ENCODE measurements around the gene MRI1.

Gene MRI1

DNA sequence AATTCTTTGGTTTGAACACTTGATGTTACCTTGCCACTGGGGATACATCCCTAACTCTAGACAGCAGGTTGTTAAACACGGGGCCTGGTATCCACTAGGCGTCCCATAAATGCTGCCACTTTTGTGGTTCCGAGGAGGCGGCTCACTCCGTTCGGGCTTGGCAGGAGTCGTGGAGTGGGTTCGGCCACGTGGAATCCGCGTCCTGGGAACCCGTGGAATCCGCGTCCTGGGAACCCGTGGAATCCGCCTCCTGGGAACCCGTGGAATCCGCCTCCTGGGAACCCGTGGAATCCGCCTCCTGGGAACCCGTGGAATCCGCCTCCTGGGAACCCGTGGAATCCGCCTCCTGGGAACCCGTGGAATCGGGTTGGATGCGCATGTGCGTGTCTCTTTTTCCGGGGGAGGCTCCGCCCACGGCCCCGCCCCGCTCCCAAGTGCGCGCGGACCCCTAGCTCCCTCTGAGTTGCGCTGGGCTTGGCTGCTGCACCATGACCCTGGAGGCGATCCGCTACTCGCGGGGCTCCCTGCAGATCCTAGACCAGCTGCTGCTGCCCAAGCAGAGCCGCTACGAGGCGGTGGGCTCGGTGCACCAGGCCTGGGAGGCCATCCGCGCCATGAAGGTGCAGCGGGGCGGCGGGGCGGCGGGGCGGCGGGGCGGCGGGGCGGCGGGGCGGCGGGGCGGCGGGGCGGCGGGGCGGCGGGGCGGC, at the start of gene MRI1:
Gene MRI1, plus strand, starts transcription at position 422 of the 707 bp plus-strand sequence. Its CDS starts 67 bp downstream, at position 489.
- DNase-seq (ENCODE audit: low read depth), result peak; percentile 31

DNA sequence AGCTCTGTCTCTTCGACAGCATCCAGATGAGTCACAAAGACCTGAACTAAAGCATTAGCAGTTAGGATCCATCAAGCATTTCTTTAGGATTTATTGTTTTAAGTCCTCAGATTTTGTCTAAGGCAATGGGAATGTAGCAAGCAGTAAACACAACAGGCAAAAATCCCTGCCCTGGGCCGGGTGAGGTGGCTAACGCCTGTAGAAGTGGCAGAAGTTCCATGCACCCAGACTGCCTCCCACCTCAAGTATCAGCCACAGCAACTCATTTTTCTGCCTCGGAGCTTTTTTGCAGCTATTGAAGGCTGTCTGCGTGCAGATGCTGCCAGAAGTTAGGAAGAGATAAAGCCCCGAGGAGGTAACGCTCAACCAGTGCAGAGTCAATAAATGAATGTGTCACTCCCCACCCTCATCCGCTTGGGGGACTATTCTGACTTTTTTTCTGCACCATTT, 47.1 kb upstream of the MRI1 start:
- no peak for DNase-seq (ENCODE audit: low read depth)

DNA sequence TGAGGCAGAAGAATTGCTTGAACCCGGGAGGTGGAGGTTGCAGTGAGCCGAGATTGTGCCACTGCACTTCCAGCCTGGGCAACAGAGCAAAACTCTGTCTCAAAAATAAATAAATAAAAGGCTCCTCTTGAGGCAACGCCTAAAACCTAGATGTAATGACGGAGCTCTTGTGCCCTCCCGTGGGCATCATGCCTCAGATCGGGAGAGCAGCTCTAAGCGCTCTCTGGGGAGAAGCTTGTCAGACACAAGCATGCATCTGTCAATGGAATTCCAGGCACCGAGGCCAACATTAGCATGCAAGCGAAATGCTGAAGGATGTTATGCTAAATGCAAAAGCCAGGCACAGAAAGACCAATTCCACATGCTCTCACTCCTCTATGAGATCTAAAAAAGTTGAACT, 45.6 kb upstream of the MRI1 start:
- DNase-seq (ENCODE audit: low read depth), result peak; percentile 83

DNA sequence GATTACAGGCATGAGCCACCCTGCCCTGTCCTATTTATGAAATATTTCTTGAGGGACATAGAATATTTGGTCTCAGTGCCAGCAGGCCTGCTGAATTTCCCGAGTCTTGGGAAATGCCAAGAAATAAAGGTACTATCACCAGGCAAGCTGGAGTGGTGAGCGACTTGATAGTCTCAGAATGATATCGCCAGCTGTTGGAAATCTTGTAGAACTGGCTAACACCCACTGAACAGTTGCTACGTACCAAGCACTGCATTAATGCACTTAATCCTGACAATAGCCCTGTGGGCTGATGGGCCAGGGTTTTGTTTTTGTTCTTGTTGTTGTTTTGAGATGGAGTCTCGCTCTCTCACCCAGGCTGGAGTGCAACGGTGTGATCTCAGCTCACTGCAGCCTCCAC, 42.2 kb upstream of the MRI1 start:
- no peak for DNase-seq (ENCODE audit: low read depth)

DNA sequence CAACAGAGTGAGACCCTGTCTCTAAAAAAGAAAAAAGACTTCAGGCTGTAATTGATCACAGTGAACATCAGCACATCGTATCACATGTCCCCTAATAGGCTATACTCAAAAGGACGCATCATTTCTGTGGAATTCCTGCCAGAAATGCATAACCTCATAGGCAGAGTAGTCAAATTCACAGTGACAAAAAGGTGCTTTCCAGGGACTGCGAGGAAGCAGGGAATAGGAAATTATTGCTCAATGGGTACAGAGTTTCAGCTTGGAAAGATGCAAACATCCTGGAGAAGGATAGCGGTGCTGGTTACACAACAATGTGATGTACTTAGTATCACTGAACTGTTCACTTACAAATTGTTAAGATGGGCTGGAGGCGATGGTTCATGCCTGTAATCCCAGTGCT, 41.1 kb upstream of the MRI1 start:
- DNase-seq (ENCODE audit: low read depth), result no peak

DNA sequence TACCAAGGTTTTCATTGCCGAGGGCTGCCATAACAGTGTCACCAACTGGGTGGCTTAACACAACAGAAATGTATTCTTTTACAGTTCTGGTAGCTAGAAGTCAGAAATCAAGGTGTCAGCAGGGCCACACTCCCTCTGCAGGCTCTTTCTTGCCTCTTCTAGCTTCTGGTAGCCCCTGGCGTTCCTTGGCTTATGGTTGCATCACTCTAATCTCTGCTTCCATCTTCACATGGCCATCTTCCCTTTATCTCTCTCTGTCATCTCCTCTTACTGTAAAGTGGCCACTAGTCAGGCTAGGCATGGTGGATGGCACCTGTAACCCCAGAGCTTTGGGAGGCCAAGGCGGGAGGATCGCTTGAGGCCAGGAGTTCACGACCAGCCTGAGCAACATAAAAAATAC, 38.0 kb upstream of the MRI1 start:
- no peak for DNase-seq (ENCODE audit: low read depth)

DNA sequence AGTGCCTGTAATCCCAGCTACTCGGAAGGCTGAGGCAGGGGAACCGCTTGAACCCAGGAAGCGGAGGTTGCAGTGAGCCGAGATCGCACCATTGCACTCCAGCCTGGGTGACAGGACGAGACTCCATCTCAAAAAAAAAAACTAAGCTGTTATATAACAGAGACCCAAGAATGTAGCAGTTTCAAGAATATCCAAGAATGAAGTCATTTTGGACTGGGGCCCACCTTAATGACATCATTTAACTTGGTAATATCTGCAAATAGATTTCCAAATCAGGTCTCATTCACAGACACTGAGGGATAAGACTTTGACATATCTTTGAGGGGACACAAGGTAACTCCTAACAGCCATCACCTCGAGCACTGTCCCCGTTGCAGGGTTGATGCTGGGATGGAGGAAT, 36.5 kb upstream of the MRI1 start:
- DNase-seq (ENCODE audit: low read depth), result peak; percentile 75

DNA sequence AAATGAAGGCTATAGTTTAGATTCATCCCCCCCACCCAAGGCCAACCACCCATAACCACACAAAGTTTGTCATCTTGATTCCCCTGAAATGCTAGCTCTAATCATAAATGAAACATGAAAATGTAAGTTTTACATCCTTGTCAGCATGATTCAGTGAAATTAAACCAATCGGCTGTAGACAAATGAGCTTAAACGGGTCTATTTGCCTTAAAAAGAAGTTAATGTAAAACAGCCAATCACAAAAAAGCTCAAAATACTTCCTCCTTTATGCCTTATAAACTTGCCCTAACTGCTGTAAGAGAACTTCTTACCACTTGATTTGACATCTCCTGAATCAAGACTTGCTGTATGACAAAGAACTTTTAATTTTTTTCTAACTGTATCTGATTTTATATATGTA, 34.5 kb upstream of the MRI1 start:
- no peak for DNase-seq (ENCODE audit: low read depth)

DNA sequence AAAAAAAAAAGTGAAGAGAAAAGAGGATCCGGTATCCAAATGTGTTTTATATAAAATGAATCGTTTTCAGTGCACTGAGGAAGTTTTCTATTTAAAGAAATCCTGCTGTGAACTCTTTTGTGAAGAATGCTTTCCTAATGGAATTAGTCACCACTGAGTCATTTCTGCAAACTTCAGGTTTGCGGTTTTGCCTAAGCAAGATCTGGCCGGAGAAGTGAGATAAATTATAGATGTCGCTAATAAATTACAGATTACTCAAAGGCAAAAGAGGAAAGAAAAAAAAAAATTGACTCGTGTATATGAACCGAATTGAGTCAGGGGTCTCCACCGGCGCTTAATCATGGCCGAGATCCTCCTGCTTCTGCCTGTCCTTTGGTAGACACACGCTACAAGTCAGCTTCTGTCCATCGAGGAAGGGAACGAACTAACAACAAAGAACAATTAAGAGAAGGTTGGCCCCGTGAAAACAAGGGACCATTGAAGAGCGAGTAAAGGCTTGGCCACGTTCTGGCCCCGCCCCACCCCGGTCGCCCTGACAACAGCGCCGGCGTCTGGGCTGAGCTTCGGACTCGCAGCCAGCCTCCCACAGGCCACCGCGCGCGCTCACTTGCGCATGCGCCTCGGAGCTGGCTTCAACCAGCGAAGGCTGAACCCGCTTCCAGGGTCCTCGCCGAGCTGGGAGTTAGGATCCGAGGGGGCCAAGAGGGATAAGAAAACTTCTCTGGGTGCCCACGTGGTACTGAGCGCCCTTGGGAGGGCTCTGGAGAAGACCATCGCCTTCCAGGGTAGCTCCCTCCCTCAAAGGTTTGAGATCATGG, 33.0 kb upstream of the MRI1 start:
- DNase-seq (ENCODE audit: low read depth), result peak; percentile 96

DNA sequence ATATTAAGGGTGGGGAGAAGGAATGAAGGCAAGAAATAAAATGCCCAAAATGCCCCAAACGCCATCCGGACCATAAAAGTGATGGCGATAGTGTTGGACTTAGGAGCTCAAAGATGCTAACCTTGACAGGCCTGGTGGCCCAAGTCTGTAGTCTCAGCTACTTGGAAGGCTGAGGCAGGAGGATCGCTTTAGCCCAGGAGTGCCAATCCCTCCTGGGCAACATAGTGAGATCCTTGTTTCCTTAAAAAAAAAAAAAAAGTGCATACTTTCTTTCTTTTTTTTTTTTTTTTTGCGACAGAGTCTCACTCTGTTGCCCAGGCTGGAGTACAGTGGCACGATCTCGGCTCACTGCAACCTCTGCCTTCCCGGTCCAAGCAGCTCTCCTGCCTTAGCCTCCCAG, 32.0 kb upstream of the MRI1 start:
- no peak for DNase-seq (ENCODE audit: low read depth)

DNA sequence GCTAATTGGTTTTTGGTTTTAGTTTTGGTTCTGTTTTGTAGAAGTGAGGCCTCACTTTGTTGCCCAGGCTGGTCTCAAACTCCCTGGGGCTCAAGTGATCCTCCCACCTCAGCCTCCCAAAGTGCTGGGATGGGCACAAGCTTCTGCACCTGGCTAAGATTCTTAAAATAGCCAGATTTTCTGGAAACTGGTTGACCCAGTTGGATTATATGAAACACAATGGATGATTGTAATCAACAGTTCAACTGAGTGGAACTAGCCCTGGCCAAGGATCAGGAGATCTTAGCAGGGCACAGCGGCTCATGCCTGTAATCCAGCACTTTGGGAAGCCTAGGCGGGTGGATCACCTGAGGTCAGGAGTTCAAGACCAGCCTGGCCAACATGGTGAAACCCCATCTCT, 29.6 kb upstream of the MRI1 start:
- DNase-seq (ENCODE audit: low read depth), result no peak

DNA sequence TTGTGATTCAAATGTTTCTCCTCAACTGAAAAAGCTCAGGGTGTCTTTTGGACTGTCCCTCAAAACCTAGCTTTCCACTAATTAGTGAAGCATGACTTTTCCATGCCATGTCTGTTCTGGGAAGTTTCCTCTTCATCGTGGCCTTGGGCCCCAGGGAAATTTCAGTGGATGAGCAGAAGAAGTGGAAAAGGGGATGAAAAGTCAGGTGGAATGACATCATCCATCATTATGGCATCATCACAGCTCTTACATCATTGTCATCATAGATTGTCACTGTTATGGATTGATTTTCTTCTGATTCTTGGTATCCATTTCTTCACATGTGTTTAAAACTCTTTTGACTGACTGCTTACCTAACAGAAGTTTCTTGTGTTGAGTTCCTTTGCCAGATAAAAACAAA, 26.2 kb upstream of the MRI1 start:
- DNase-seq (ENCODE audit: low read depth), result no peak

DNA sequence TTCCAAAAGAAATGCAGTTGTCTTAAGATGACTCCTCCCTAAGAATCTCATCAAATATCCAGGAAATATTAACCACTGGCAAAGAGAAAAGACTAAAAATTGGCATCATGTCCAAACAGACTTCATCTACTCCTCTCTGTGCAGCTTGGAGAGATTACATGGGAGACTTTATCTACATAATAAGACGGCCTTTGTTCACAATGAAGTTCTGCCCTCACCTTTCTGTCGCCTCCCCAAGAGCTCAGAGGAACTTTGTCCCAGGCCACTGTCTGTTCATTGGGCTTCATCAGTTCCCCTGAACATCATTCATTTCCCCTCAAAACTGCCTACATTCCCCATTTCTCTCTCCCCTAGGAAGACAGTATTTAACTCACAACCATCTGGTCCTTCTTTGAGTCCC, 22.4 kb upstream of the MRI1 start:
- DNase-seq (ENCODE audit: low read depth), result no peak

DNA sequence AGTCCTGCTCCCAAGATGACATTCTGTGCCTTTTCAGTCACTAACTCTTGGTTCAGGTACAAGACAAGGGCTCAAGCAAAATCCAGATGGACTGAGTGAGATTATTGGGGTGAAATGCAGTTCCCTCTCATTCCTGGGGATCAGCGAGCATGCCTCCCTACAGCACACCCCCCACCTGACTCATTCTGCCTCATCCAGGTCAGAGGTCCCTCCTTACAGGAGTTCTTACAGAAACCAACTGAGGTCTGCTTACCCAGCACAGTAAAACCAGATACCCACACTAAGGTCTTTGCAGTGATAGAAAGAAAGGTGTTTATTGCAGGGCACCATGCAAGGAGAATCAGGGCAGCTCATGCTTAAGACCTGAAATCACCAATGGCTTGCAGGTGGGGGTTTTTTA, 21.6 kb upstream of the MRI1 start:
- no peak for DNase-seq (ENCODE audit: low read depth)

DNA sequence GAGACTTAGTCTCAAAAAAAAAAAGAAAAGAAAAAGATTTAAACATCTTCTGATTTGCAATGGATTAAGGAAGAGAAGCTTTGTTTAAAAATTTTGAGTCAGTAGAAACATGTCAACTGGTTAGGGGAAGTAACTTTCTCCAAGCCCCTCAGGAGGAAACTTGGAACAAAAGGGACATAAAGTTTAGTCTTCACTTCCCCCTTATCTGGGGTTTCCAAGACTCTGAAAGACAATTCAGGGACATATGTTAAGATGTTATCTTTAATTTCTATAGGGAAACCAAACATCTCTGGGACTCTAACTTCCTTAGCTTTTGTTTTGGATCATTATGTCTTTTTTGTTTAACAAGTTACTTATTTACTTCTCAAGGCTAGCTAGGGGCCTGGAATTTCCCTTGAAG, 20.1 kb upstream of the MRI1 start:
- no peak for DNase-seq (ENCODE audit: low read depth)

DNA sequence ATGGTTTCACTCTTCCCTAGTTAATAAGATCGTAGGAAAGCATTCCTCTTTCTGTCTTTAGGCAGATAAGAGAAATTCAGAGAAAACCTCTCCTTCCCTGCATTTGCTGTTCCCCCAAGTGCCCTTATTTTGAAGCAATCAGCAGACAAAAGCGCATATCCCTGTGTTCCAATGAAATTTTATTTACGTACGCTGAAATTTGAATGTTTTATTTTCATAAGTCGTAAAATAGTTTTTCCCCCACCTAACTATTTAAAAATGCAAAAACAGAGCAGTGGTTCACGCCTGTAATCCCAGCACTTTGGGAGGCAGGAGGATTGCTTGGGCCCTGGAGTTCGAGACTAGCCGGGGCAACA, 17.2 kb upstream of the MRI1 start:
- no peak for DNase-seq (ENCODE audit: low read depth)

DNA sequence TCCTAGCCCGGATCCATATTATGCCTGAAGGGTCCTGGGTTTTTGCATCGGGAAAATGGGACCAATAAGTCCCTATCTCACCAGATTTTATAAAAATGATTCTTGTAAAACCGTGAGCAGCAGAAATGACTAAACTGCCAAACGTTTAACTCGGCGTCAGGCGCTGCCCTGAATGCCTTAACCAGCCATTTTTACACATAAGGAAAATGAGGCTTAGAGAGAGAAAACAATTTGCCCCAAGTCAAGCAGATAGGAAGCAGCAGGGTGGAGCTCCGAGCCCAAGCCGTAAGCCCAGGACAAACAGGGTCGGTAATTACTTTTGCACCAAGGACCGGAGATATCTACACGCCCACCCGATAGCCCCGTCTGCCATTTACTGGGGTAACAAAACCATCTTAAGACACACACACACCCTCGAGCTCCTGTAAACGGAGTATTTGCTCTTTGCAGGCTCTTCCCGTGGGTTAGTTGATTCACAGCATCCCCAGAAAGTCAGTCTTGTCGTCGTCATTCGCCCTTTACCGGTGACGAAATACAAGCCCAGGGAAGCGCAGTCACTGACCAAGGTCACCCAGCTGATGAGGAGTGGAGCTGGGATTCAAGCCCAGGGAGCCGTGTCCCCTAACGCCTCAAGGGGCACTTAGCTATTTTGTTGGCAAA, 16.0 kb upstream of the MRI1 start:
- peak; percentile 43 for DNase-seq (ENCODE audit: low read depth)

DNA sequence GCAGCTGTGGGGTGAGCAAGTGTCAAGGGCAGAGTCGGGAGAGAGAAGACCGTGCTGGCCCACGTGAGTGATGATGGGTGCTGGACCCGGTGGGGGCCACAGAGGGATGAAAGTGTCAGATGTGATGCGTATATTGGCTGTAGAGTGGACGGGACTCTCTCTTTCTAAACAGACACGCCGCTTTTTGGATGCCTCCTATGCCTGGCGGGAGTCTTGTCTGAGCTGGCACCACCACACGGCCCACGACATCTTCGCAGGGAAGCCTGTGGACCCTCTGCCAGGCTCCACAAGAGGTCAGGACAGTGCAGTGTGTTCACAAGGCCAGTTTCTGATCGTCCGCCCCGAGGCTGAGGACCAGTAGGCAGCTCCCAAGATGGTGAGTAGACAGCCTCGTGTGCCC, 12.9 kb upstream of the MRI1 start:
- DNase-seq (ENCODE audit: low read depth), result no peak

DNA sequence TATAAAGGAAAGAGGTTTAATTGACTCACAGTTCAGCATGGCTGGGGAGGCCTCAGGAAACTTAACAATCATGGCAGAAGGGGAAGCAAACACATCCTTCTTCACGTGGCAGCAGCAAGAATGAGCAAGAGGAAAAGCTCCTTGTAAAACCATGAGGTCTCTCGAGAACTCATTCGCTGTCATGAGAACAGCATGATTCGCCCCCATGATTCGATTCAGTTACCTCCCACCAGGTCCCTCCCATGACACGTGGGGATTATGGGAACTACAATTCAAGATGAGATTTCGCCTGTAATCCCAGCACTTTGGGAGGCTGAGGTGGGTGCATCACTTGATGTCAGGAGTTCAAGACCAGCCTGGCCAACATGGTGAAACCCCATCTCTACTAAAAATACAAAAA, 10.7 kb upstream of the MRI1 start:
- peak; percentile 40 for DNase-seq (ENCODE audit: low read depth)

DNA sequence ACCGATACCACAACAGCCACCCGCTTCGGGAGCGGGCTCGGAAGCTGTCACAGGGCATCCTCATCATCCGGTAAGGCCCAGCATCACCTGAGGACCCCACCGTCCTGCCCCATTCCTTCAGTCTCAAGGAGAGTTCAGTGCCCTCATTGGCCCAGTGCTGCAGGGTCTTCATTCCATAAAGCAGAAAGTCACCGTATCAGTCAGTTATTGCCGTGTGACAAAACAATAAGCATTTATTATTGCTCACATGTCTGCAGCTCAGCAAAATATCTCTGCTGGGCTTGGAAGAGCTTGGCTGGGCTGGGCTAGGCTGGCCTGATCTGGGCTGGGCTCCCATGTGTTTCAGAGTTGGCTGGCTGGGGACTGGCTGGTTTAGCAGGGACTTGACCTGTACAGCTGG, 8.1 kb upstream of the MRI1 start:
- no peak for DNase-seq (ENCODE audit: low read depth)

DNA sequence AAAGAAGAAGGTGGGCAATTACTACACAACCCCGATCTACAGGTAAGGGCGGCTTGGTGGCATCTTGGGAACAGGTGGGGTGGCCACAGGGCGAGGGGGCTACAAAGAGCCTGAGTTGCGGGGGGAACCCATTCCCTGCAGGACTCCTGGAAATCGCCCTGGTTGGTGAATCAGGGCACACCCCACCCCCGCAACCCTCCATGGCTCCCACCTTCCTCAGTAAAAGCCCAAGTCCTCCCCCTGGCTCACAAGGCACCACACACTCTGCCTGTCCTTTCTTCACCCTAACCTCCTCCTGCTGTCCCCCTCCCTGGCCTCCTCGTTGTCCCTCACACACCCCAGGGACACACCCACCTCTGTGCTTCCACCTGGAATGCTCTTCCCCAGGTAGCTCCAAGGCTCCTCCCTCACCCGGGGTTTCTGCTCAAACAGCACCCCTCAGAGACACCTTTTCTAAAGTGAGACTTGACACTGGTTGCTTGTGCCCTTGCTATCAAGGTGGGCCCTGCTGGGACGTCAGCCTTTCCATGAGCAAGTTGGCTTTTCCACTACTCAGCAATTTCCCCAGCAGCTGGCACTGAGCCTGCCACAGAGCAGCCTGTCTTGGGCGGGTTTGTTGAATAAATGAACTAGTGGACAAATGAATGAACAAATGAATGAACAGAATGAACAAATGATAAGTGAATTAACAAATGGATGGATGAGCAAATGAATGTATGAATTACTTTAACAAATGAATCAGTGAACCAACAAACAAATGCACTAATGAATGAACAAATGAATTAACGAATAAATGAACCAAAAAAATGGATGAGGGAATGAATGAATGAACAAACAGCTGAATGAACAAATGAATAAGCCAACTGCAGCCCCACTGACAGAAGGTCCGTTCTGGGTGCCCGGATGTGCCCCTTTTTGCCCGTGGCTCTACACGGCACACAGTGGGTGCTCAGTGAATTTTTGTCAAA, 6.2 kb upstream of the MRI1 start:
- DNase-seq (ENCODE audit: low read depth), result no peak

DNA sequence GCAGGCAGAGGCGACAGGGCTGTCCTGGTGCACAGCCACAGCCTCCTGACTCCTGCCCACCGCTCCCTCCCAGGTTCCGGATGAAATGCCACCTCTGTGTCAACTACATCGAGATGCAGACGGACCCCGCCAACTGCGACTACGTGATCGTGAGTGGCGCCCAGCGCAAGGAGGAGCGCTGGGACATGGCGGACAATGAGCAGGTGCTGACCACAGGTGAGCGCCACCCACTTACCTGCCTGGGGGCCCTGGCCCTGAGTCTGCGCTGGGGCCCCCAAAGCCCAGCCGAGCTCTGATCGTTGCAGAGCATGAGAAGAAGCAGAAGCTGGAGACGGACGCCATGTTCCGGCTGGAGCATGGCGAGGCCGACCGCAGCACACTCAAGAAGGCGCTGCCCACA, 5.5 kb upstream of the MRI1 start:
- no peak for DNase-seq (ENCODE audit: low read depth)

Measured in stromal cell of bone marrow (primary cell).